ENCODE data around the gene RTEL1. TPM values are rescaled to one million over a fixed set of nuclear protein-coding genes. Genes with fewer than 3 reads are reported as not detected.
A peak's percentile ranks its signal among the peaks of the same experiment; 100 is the strongest.

RTEL1 gene
- total and polyA plus RNA-seq, 10 donors, result 7.3 to 49.8 (median 40.2) TPM

DNA sequence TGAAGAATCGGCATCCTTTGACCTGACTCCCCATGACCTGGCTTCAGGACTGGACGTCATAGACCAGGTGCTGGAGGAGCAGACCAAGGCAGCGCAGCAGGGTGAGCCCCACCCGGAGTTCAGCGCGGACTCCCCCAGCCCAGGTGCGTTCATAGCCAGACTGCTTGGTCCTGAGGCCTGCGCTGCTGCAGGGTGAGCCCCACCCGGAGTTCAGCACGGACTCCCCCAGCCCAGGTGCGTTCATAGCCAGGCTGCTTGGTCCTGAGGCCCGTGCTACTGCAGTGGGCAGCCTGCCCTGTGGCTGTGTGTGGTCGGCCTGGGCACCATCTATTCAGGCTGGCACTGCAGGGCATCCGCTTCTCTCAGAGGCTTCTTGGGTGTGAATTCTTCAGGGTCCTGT is 15.8 kb downstream of the RTEL1 start:
- 88 to 98% (median 95%) methylated on average over 7 to 14 of the region's 14 CpGs for WGBS, 5 donors
- no peaks in the 10 kb centered on the region for H3K4me1 ChIP-seq

DNA sequence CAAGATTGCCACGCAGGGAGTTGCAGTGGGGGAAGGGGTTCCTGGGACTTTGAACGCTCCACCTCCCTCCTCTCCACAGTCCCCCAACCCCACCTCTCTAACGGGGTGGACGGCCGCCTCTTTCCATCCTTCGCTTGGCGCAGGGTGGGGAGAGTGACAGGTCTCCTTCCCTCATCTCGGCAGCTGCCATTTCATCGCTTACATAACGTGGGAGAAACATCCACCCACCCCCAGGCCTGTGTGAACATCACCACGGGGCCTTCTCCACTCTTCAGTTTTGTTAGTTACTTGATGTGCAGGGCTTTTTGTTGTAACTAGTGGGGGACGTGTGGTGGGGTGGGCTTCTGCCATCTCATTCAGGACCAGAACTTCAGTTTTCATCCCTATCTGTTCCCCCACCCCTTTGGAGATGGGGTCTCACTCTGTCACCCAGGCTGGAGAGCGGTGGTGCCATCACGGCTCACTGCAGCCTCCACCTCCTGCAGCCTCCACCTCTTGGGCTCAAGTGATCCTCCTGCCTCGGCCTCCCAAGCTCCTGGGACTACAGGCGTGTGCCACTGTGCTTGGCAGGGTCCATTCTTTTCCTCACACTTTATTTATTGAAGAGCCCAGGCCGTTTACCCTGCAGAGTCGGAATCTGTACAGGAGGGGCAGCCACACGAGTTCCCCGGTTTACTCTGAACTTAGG is 17.7 kb downstream of the RTEL1 start:
- Histone ChIP-seq H3K9me3 (no peaks in the 10 kb centered on the region), H3K27me3 (replicated peaks in 1 of 7) (no peaks in the 10 kb centered on the region), H3K4me3 (no peak overlapping the region), H3K27ac (no peak overlapping the region), H3K36me3 (peaks cover 0 to 99% (median 24%) of the 10 kb centered on the region in 6 donors), H3K4me1 (no peaks in the 10 kb centered on the region)
- 94 to 96% (median 96%) methylated on average over 17 to 20 of the region's 20 CpGs for WGBS, 5 donors
- TF ChIP-seq POLR2A (IDR thresholded peaks at IDR 0.05) (no peak), POLR2AphosphoS5 (IDR thresholded peaks at IDR 0.05) (no peak)
- TF ChIP-seq, protein P1, sequence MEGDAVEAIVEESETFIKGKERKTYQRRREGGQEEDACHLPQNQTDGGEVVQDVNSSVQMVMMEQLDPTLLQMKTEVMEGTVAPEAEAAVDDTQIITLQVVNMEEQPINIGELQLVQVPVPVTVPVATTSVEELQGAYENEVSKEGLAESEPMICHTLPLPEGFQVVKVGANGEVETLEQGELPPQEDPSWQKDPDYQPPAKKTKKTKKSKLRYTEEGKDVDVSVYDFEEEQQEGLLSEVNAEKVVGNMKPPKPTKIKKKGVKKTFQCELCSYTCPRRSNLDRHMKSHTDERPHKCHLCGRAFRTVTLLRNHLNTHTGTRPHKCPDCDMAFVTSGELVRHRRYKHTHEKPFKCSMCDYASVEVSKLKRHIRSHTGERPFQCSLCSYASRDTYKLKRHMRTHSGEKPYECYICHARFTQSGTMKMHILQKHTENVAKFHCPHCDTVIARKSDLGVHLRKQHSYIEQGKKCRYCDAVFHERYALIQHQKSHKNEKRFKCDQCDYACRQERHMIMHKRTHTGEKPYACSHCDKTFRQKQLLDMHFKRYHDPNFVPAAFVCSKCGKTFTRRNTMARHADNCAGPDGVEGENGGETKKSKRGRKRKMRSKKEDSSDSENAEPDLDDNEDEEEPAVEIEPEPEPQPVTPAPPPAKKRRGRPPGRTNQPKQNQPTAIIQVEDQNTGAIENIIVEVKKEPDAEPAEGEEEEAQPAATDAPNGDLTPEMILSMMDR (IDR thresholded peaks at IDR 0.05 in 8 of 11, conservative IDR thresholded peaks at IDR 0.05 in 3 of 11), result no peak
- intact Hi-C loops (cut with DNase I; ENCODE audit: low total_unique reads), result no loop called here
- no peak for DNase-seq

More for the DNA sequence above, 15.8 kb downstream of the RTEL1 start:
- Histone ChIP-seq H3K27ac (no peak overlapping the region), H3K36me3 (peaks cover under 1 to 92% (median 22%) of the 10 kb centered on the region in 6 donors), H3K27me3 (replicated peaks in 1 of 7) (no peaks in the 10 kb centered on the region), H3K9me3 (no peaks in the 10 kb centered on the region), H3K4me3 (no peak overlapping the region)
- intact Hi-C loops (cut with DNase I; ENCODE audit: low total_unique reads), result no loop called here
- DNase-seq, result no peak
- TF ChIP-seq POLR2A (IDR thresholded peaks at IDR 0.05), result no peak
- TF ChIP-seq, protein P1 (IDR thresholded peaks at IDR 0.05 in 8 of 11, conservative IDR thresholded peaks at IDR 0.05 in 3 of 11), result no peak
- no peak for TF ChIP-seq POLR2AphosphoS5 (IDR thresholded peaks at IDR 0.05)

DNA sequence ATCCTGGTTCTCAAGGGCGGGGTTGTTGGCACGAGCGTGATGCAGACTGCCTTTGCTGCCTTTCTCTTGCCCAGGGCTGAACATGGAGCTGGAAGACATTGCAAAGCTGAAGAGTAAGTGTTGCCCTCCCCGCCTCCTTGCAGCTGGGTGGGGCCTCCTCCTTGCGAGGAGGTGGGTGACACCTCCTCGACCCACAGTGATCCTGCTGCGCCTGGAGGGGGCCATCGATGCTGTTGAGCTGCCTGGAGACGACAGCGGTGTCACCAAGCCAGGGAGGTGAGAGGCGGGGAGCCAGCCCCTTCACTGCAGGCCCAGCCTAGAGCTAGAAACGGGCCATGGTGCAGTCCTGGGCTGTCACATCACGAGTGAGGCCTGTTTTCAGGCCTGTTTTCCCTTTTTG is 20.0 kb downstream of the RTEL1 start:
- peaks cover 6 to 15% (median 9%) of the 10 kb centered on the region in 6 donors for H3K4me1 ChIP-seq
- WGBS, 5 donors, result 85 to 97% (median 91%) methylated on average over 9 to 13 of the region's 13 CpGs
- H3K27ac ChIP-seq, result no peak overlapping the region
- H3K9me3 ChIP-seq, result no peaks in the 10 kb centered on the region
- no peak overlapping the region for H3K4me3 ChIP-seq
- DNase-seq, result no peak
- peaks cover 0 to 82% (median 21%) of the 10 kb centered on the region in 6 donors for H3K36me3 ChIP-seq
- H3K27me3 ChIP-seq (replicated peaks in 1 of 7), result no peaks in the 10 kb centered on the region
- intact Hi-C loops (cut with DNase I; ENCODE audit: low total_unique reads), result no loop called here
- TF ChIP-seq, protein P1 (IDR thresholded peaks at IDR 0.05 in 8 of 11, conservative IDR thresholded peaks at IDR 0.05 in 3 of 11), result no peak
- TF ChIP-seq POLR2AphosphoS5 (IDR thresholded peaks at IDR 0.05), result peak in 2 of 3 donors; percentile 20 to 41
- TF ChIP-seq POLR2A (IDR thresholded peaks at IDR 0.05), result no peak

DNA sequence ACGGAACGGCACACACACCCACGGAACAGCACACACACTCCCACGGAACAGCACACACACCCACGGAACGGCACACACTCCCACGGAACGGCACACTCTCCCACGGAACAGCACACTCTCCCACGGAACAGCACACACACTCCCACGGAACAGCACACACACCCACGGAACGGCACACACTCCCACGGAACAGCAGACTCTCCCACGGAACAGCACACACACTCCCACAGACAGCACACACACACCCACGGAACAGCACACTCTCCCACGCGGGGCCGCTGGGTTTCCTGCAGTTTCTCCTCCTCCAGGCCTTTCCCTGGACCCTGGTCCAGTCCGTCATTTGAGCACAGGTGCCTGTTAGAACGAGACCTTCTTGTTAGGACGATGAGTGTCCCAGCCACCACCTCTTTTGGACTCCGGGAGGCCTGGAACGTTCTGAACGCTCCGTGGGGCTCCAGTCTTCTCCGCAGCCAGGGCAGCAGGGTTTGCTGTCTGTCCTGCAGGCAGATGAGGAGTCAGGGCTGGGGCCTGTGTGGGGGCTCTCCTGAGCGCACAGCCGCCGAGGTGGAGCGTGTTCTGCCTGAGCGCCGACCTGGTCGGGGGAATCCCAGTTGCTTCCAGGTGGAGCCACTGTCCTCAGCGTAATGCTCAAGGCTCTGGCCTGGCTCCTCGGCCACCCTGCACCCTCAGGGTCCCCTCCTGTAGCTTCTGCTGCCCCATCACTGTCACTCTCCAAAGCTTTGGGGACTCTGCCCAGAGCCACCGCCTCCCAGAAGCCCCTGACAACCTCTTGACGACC is 20.8 kb downstream of the RTEL1 start:
- WGBS, 5 donors, result 89 to 91% (median 90%) methylated on average over 38 of the region's 38 CpGs
- peaks cover 0 to 74% (median 19%) of the 10 kb centered on the region in 6 donors for H3K36me3 ChIP-seq

More for the DNA sequence above, 20.8 kb downstream of the RTEL1 start:
- peak in 1 of 3 donors; percentile 30 for TF ChIP-seq POLR2AphosphoS5 (IDR thresholded peaks at IDR 0.05)
- TF ChIP-seq, protein P1 (IDR thresholded peaks at IDR 0.05 in 8 of 11, conservative IDR thresholded peaks at IDR 0.05 in 3 of 11), result no peak
- H3K27ac ChIP-seq, result no peak overlapping the region
- peaks cover 6 to 23% (median 13%) of the 10 kb centered on the region in 6 donors for H3K4me1 ChIP-seq
- DNase-seq, result no peak
- no peaks in the 10 kb centered on the region for H3K27me3 ChIP-seq (replicated peaks in 1 of 7)
- no peak overlapping the region for H3K4me3 ChIP-seq
- H3K9me3 ChIP-seq, result no peaks in the 10 kb centered on the region
- intact Hi-C loops (cut with DNase I; ENCODE audit: low total_unique reads), result no loop called here
